Cerebellar cortex (tissue), 1 donor: ENCODE measurements around the gene ELK1.
A peak's percentile ranks its signal among the peaks of the same experiment; 100 is the strongest.
"Not testable (repeated sequence)": the region's sequence is repeated elsewhere in the genome, so short reads cannot be mapped to it uniquely, and the experiment has no call there.

ENCODE experiments used
- DNase-seq: peaks from one replicate; pipeline ENCODE4 v3.0.0-alpha.2; 2015; ENCODE audit warnings: low spot score

ELK1 gene, protein sequence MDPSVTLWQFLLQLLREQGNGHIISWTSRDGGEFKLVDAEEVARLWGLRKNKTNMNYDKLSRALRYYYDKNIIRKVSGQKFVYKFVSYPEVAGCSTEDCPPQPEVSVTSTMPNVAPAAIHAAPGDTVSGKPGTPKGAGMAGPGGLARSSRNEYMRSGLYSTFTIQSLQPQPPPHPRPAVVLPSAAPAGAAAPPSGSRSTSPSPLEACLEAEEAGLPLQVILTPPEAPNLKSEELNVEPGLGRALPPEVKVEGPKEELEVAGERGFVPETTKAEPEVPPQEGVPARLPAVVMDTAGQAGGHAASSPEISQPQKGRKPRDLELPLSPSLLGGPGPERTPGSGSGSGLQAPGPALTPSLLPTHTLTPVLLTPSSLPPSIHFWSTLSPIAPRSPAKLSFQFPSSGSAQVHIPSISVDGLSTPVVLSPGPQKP

DNA sequence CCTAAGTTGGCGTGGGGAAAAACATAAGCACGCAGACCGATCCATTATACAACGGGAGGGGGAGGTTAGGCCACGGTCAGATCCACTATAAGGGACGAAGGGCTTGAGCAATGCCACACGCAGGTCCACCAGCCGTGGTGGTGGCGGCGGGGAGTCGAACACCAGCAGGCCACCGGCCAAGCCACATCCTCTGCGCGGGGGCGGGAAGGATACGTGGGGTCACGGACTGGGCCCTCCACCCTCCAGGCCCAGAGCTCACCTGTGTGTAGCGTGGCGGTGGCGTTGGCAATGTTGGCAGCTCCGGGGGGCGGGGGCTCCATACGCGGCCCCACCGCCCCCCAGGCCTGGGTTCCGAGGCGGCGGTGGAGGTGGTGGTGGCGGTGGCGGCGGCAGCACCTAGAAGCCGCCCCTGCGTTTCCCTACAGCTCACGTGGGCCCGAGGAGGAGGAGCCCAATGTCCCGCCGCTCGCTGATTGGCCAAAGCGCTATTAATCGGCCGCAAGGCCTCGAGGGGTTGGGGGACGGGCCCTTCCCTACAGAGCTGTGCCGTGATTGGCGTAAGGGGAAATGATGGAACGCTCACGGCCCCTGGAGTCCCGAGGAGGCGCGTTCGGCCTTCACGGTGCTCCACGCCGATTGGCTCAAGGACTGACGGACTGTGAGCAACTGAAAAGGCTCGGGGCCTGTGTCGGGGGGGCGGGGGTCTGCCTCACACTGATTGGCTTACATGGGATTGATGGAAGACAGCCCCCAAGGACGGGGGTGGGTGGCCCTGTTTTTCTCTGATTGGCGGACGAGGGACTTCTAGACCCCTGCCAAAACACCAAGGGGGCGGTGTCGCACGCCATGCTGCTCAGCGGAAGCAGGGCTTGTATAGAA, at the start of gene ELK1:
Gene ELK1 (minus strand): TSS at position 400 of the 879 bp plus-strand sequence. CDS start 9,122 bp downstream, outside the sequence.
- peak; percentile 98 for DNase-seq

DNA sequence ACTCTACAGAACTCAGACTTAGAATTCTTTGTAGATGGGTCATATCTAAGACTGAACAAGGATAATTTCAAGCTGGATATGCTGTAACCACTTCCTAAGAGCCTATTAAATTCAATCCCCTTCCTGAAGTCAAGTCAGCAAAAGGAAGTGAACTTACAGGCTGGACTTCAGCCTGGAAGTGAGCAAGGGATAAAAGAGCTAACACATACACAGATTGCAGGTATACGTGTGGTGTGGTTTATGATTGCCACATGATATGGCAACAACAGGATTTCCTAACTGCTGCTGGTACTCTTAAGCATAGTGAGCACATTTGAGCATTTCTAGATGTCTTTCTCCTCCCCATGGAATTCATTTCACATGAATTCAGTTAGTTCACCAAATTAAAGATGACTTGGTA, 46.8 kb upstream of the ELK1 start:
- no peak for DNase-seq

DNA sequence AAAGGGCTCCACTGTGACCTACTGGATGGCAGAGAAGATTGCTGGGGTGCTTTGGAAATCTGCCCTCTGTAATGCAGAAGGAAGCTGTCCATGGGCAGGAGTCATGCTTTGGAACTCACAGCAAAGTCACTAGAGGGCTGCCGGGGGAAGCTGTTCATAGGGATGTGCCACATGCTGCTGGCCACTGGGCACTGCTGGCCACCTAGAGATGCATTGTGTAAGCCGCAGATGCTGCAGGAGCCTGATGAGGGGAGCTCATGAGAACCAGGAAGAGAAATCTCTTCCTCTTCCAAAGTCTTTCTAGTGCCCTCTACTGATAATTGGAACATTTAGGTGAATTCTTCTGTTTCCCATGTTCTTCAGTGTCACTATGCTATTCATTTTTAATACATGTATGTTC, 39.8 kb upstream of the ELK1 start:
- peak; percentile 0 for DNase-seq

DNA sequence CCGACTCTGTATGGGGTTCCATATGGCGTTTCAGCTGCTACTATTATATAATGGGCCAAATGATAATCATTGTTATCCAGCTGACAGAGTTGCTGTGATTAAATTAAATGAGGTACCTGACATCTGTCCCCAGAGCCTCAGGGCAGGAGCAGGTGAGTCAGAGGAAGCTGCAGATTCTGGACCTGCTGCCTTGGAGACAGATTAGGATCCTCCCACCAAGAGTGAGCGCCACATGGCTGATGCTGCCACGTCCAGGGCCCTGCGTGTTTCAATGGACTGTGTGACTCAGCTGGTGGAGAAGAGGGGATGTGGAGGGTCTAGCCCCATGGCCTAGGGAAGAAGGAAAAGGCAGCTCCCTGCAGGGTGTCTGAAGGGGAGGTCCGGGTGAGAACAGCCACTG, 36.9 kb upstream of the ELK1 start:
- DNase-seq: no peak

DNA sequence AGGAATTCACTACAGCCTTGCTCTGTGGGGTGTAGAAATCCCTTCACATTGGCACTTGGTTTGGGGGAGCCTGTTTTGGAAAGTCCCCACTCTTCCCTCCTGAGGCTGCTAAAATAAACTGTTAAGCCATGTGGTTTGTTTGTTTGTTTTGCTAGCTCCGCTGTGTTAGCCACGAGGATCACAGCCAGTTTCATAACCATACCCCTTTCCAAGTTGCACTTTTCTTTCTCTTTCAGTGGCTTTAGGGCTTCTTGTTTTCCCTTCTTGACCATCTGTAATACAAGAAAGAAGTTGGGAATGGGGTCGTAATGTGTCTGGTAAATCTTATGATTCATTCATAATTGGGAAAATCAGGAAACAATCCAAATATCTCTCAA, 33.5 kb upstream of the ELK1 start:
- no peak for DNase-seq

DNA sequence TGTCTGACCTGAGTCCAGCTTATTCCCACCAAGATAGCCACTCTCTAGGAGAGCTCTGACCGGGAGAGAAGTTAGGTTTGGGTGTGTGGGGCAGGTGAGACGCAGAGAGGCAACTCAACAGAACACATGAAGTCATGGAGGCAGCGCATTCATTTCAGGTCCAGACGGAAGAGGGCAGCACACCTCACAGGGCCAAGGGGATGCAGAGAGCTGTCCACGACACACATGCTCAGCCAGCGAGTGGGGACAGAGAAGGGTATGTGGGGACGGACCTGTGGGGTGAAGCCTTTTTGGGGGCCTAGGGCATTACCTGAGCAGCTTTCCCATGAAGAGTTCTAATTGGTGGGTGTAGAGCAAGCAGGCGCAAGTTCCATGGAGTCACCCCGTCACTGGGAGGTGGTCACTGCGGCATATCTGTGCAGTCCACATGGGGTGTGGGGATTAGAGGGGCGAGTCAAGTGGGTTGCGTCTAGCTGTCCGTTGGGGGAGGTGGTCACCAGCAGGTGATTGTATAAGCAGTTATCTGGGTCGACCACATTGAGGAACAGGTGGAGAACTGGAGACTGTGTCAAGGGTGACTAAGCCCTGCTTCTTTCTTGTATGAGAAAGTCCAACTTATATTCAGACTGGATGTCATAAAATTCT, 32.9 kb upstream of the ELK1 start:
- no peak for DNase-seq

DNA sequence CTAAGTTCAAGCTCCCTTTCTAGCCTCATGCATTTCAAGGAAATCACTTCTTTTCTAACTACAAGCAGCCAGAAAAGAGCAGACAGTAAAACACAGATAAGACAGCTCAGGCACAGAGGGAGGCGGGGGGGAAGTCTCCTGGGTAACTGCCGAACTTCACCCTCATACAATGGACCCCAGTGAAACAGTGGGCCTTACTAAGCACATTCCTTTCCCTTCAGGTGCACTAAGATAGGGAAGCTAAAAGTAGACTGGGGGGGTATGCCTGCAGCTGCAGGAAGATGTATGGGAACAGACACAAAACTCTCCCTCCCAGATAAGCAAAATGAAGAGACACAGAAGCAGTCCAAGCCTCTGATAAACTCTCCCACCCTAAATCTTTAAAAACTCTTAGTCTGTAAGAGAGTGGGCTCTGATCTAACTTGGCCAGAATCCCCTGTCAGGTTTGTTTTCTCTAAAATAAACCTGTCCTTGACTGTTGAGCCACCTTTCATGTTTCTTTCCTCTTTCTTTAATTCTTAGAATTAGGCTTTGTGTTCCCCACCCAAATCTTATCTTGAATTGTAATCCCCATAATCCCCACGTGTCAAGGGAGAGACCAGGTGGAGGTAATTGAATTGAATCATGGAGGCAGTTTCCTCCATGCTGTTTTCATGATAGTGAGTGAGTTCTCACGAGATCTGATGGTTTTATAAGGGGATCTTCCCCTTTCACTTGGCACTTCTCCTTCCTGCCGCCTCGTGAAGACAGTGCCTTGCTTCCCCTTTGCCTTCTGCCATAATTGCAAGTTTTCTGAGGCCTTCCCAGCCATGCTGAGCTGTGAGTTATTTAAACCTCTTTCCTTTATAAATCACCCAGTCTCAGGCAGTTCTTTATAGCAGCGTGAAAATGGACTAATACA, 25.8 kb upstream of the ELK1 start:
- not testable (repeated sequence) for DNase-seq

DNA sequence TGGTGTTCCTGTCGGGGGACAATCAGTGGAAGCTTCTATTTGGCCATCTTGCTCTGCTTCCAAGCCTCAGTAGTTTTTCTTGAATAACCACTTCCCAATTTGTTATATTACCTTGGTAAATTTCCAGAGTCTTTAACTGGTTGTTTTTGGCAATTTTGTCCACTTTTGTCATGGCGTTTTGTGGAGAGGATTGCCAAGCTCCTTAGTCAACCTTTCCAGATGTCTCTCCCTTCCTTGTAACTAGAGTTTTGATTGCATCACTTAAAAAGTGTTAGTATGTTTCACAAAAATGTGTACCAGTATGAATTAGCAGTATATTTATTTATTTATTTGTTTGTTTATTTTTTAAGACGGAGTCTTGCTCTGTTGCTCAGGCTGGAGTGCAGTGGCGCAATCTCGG, 24.4 kb upstream of the ELK1 start:
- no peak for DNase-seq

DNA sequence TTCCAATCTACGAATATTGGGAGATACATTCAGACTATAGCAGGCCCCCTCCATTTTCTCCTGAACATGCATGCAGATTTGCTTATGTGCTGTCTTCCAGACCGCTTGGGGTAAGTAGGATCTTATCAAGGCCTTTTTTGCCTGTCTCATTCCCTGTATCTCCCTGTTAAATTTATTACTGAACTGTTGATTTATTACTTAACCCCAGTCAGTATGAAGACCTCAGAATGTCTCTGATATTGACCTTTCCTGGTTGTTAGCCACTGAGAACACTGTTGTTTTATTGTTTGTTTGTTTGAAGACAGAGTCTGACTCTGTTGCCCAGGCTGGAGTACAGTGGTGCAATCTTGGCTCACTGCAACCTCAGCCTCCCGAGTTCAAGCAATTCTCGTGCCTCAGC, 15.4 kb upstream of the ELK1 start:
- not testable (repeated sequence) for DNase-seq

DNA sequence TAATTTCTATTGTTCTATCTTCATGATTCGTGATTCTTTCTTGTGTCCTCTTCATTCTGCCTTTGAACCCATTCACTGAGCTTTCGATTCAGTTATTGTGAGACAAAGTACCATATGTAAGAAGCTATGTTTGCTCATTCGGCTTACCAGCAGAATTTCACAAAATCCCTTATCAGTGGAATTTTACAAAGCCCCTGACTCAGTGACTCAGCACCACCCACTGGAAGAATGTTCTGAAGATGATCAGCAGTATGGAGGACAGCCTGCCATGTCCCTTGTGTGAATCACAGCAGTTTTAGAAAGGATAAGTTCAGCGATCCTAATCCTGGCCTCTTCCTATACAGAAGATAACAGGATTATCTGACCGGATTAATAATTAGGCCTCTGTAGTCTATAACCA, 14.4 kb upstream of the ELK1 start:
- DNase-seq: no peak

DNA sequence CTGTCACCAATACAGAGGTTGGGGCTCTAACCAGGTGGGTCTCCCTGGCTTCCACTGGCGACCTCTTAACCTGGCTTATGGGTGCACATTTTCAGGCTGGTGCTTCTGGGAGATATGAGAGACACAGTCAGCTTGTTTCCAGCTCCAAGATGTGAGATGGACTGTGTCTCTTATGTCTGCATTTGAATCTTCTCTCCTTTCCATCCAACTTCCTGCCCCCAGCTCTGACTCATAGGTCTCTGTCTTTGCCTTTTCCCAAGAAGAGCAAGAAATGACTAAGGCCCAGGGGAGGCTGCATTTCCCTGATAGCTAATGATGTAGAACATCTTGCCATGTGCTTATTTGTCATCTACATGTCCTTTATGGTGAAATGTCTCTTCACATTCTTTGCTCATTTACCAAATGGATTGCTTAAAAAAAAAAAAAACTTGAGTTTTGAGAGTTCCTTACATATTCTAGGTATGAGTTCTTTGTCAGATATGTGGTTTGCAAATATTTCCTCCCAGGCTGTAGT, 11.8 kb upstream of the ELK1 start:
- no peak for DNase-seq

DNA sequence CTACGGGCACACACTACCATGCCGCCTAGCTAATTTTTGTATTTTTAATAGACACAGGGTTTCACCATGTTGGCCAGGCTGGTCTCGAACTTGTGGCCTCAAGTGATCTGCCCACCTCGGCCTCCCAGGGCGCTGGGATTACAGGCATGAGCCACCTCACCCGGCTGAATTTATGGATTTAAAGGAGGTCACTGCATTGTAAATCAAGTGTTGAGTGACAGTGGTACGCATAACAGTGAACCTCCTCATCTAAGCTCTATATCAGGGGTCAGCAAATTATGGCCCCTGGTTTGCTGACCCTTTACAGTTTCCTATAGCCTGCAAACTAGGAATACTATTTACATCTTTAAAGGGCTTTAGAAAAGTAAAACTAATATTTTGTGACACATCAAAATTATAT, 11.2 kb upstream of the ELK1 start:
- no peak for DNase-seq

DNA sequence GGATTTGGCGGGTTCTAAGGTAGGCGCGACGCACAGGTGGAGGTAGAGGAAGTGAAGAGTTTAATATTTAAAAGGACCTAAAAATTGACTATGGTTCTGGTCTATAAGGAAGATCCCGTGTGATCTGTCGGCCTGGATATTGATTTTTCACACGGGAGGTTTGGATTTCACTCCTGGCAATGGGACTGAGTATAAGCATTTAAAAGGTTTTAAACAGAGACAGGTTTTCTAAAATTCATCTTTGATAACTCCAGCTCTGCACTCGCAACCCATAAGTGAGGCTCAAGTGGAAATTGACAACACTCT, 9.0 kb upstream of the ELK1 start:
- DNase-seq: no peak

DNA sequence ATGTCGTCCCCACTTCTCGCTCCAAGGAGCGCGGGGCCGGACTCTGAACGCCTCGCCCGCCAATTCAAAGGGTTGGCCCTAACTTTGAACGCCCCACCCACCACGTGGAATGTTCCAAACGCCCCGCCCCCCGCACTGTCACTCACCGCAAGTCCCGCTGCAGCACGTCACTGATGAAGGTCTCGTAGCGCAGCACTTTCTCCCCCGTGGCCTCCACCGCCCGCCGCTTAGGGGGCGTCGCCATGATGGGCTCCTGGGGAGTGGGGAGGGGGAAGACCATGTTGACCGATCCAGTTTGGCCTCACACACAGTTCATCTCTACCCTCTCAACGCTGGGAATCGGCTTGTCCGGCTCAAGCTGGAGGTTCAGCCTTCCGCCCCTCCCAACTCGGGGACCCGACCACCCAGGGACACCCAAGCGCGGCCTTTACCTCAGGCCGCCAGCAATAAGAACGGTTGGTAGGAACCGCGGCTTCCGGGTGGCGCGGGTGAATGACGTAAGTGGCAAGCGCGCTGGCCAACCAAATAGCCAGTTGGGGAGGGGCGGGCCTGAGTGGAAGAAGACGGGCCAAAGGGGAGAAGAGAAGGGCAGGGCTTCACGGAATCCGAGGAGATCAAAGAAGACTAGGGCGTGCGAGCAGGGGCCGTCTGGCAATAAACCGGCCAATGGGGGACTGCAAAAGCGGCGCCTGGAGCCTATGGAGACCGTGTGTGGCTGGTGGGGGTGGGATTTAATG, 8.5 kb upstream of the ELK1 start, which contains the start of gene UXT:
Gene UXT (minus strand): TSS at position 497 of the 737 bp plus-strand sequence. CDS start 253 bp downstream, at position 244.
- peak; percentile 94 for DNase-seq

DNA sequence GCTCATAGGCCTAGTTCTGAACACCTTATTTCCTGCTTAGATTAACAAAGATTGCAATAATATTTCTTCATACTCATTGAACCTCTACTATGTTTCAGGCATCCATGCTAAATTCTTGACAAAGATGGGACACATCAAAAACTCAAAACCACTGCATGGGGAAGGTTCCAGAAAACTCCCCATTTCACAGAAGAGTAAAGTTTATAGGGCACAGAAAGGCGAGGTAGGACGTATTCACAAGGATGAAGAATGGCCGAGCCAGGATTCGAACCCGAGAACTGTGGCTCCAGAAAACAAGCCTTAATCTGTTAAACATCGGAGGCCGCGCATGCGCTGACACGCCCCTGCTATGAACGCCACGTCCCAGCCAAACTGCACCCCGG, 7.9 kb upstream of the ELK1 start:
- no peak for DNase-seq

DNA sequence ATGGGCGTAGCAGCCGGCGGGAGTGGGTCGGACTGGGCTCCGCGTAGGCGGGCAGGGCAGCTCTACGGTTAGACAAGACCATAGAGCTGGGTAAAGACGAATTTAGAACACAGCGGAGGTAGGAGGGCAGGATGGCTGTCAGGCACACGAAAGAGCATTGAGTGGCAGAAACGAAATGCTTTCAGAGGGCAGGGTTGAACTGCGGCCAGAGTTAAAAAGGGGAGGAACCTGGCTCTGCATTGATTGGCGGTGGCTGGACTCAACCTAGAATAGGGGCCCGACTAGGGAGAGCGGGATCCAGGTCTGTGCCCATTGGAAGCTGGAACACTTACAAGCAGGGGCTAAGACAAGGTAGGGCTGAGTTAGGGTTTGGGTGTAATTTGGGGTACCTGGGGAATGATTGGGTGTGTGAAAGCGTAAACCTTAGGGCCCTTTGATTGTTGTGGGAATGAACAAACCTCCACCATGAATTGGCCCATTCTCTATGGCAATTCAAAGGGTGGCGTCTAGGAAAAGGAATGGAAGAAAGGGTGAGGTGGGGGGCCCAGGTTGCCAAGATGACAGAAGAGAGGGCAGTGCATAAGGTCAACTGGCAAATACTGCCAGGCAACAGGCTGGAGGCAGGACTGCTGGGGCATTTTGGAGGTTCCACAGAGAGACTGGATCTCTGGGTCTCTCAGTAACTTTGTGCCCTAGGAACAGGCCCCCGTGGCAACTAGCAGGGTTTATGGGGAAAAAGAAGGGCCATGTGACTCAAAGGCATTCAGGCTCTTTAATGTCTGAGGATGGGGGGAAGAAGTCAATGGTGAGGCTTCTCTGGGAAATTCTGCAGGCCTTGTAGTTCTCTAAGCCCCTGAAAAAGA, 911 bp upstream of the ELK1 start:
- DNase-seq: no peak

DNA sequence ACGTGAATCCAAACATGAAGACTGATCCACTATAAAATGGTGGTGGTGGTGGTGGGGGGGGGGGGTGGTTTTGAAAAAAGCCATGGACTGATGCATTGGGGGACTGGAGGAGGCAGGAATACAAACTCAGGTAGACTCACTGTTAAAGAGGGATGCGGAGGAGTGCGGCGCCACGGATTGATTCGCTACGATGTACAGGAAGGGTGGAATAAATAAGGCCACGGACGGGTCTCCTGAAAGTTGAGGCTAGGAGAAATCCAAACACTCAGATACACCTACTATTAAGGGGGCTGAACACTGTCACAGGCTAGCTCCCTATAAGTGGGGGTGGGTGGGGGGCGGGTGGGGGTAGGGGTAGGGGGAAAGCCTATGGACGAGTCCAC, 591 bp downstream of the ELK1 start:
- DNase-seq: no peak

DNA sequence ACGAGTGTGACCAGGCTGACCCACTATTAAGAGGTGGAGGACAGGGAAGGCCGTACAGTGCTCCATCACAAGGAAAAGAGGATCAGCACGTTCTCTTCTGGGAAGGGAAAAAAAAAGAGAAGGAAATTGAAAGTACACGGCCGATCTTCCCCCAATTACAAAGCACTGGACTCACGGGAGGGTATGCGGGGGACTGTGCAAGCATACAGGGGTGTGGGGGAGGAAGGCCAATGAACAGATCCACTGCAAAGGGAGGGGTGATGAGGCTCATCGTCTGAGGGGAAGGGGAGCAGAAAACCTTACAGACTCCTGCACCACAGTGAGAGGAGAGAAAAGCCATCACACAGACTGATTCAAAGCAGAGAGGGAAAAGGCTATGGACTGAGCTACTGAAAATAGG, 1.1 kb downstream of the ELK1 start:
- no peak for DNase-seq

DNA sequence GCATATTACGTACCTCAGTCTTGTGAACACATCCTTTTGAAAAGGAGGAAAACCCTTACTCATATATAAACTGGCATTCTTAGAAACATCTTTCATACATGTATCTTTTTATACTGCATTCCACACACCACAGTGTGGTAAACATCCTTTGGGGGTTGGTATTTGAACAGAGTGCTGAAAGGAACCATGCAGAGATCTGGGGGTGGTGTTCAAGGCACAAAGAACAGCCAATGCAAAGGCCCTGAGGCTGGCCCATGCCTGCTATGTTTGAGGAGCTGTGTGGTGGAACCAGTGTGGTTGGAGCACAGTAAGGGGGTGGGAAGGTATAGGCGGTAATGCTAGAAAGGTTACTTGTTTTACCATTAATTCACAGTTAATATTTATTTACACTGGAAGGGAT, 2.0 kb downstream of the ELK1 start:
- no peak for DNase-seq

DNA sequence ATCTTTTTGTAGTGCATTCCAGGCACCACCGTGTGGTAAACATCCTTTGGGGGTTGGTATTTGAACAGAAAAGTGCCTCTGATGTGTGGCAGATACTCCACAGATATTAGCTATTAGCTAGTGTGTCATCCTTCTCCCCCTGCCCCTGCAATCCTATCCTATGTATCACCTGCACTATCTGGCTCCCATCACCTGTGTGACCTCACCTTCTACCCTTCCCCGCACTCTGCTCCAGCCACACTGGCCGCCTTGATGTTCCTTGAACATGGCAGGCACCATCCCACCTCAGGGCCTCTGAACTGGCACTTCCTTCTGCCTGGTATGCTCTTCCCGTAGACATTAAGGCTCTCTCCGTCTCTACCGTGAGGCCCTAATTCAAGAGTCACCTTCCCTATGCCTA, 3.7 kb downstream of the ELK1 start:
- no peak for DNase-seq
